ENCODE data around the gene PP2D1. TPM values are rescaled to one million over a fixed set of nuclear protein-coding genes. Genes with fewer than 3 reads are reported as not detected.

The PP2D1 gene
- total and polyA plus RNA-seq, 9 of the 15 experiments (the other 6 are each of a cell fraction or from before 2014, with no cell fraction given): 0.07 to 0.10 TPM; not detected in 7

DNA sequence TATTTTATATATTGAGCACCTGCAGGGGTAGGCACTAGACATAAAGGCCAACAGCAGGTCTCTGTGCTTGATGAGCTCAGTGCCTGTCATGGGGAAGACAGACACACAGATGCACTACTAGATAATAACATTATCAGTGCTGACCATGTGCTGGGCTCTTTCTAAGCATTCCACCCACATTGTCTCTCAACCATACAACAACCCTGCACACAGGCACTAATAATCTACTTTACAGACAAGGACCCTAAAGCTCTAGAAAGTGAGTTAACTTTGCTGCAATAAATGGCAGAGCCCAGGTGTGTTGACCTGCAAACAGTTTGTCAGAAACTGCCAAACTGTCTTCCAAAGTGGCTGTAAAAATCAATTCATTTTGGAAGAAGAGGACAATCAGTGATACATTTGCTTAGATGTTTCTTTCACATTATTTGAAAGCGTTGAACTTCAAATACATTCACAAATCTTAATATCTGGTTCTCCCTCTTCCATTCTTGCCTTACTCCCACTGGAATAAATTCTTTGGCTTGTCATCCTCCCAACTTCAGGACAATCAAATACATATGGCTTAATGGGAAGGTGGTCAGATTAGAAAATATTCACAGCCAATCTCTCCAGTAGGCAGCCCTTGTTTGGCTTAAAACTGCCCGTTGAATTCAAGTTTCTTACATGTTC, 11.0 kb upstream of the PP2D1 start (continued):
- TF ChIP-seq, protein P1, sequence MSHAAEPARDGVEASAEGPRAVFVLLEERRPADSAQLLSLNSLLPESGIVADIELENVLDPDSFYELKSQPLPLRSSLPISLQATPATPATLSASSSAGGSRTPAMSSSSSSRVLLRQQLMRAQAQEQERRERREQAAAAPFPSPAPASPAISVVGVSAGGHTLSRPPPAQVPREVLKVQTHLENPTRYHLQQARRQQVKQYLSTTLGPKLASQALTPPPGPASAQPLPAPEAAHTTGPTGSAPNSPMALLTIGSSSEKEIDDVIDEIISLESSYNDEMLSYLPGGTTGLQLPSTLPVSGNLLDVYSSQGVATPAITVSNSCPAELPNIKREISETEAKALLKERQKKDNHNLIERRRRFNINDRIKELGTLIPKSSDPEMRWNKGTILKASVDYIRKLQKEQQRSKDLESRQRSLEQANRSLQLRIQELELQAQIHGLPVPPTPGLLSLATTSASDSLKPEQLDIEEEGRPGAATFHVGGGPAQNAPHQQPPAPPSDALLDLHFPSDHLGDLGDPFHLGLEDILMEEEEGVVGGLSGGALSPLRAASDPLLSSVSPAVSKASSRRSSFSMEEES (CRISPR knock-in tag; IDR thresholded peaks at IDR 0.05): no peak
- TF ChIP-seq ZNF589 (CRISPR knock-in tag; IDR thresholded peaks at IDR 0.05; ENCODE audit: low read depth) (peak; percentile 89), ZNF41 (CRISPR knock-in tag; conservative IDR thresholded peaks at IDR 0.05) (no peak), CC2D1A (IDR thresholded peaks at IDR 0.05) (peak; percentile 96; the same call in 1 of the 2 replicates), MYC (IDR thresholded peaks at IDR 0.05; ENCODE audit: low read depth, low read length) (peak; percentile 95), MYC (CRISPR knock-in tag; IDR thresholded peaks at IDR 0.05; ENCODE audit: borderline replicate concordance, low read depth) (no peak), CTBP1 (IDR thresholded peaks at IDR 0.05; ENCODE audit: borderline replicate concordance) (peak; percentile 84), EP300 (IDR thresholded peaks at IDR 0.05; ENCODE audit: low read length) (peak; percentile 99), HMG20B (CRISPR knock-in tag; IDR thresholded peaks at IDR 0.05) (no peak), KDM1A (IDR thresholded peaks at IDR 0.05) (peak; percentile 88 to 89), TAF1 (IDR thresholded peaks at IDR 0.05; ENCODE audit: control insufficient read depth, extremely low read depth, insufficient read depth, low read length, severe bottlenecking) (no peak), SOX6 (IDR thresholded peaks at IDR 0.05) (peak; percentile 99), PHB2 (IDR thresholded peaks at IDR 0.05; ENCODE audit: low read depth) (peak; percentile 92), TRIM24 (IDR thresholded peaks at IDR 0.05) (peak; percentile 93 to 96), BRD4 (IDR thresholded peaks at IDR 0.05) (no peak), ZFP1 (CRISPR knock-in tag; IDR thresholded peaks at IDR 0.05) (no peak), DDX20 (tag; IDR thresholded peaks at IDR 0.05; ENCODE audit: low read depth) (no peak), ARID1B (IDR thresholded peaks at IDR 0.05) (peak; percentile 100), SMARCA4 (IDR thresholded peaks at IDR 0.05) (peak; percentile 100), DMBX1 (CRISPR knock-in tag; IDR thresholded peaks at IDR 0.05; ENCODE audit: borderline replicate concordance) (peak; percentile 86), DACH1 (IDR thresholded peaks at IDR 0.05; ENCODE audit: partially characterized antibody) (peak; percentile 83), FOS (IDR thresholded peaks at IDR 0.05; ENCODE audit: extremely low read depth, insufficient read length) (peak; percentile 52)
- TF ChIP-seq, protein P2, sequence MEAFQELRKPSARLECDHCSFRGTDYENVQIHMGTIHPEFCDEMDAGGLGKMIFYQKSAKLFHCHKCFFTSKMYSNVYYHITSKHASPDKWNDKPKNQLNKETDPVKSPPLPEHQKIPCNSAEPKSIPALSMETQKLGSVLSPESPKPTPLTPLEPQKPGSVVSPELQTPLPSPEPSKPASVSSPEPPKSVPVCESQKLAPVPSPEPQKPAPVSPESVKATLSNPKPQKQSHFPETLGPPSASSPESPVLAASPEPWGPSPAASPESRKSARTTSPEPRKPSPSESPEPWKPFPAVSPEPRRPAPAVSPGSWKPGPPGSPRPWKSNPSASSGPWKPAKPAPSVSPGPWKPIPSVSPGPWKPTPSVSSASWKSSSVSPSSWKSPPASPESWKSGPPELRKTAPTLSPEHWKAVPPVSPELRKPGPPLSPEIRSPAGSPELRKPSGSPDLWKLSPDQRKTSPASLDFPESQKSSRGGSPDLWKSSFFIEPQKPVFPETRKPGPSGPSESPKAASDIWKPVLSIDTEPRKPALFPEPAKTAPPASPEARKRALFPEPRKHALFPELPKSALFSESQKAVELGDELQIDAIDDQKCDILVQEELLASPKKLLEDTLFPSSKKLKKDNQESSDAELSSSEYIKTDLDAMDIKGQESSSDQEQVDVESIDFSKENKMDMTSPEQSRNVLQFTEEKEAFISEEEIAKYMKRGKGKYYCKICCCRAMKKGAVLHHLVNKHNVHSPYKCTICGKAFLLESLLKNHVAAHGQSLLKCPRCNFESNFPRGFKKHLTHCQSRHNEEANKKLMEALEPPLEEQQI (IDR thresholded peaks at IDR 0.05): peak; percentile 98
- TF ChIP-seq, protein P3, sequence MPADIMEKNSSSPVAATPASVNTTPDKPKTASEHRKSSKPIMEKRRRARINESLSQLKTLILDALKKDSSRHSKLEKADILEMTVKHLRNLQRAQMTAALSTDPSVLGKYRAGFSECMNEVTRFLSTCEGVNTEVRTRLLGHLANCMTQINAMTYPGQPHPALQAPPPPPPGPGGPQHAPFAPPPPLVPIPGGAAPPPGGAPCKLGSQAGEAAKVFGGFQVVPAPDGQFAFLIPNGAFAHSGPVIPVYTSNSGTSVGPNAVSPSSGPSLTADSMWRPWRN (IDR thresholded peaks at IDR 0.05; ENCODE audit: low read depth): peak; percentile 81
- TF ChIP-seq, protein P4, sequence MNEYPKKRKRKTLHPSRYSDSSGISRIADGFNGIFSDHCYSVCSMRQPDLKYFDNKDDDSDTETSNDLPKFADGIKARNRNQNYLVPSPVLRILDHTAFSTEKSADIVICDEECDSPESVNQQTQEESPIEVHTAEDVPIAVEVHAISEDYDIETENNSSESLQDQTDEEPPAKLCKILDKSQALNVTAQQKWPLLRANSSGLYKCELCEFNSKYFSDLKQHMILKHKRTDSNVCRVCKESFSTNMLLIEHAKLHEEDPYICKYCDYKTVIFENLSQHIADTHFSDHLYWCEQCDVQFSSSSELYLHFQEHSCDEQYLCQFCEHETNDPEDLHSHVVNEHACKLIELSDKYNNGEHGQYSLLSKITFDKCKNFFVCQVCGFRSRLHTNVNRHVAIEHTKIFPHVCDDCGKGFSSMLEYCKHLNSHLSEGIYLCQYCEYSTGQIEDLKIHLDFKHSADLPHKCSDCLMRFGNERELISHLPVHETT (CRISPR knock-in tag; conservative IDR thresholded peaks at IDR 0.05 in 1 of 2, IDR thresholded peaks at IDR 0.05 in 1 of 2): peak in 1 of 2 experiments; percentile 77; a peak in 1 of 4 replicates

All from K562 (cell line).